OCI-LY7 (cell line): Measurements from ENCODE around the gene ZNF280A. TPM values are rescaled to one million over a fixed set of nuclear protein-coding genes. Genes with fewer than 3 reads are reported as not detected.

Source experiments
- BruUV-seq: library from RNA; stranded (reverse); fragments of 400-500 nt; replicated peaks from 2 replicates; lab custom pipeline; 2021; lab: Mats Ljungman, UMichigan
- CTCF ChIA-PET: fragments of 300-600 bp; sonication (Branson Sonifier 250); formaldehyde crosslinking; loops from one replicate; lab custom pipeline; 2022; ENCODE audit warnings: antibody characterized with exemption; ENCODE audit not compliant: unreplicated experiment; lab: Charles Lee
- POLR2A ChIA-PET: fragments of 300-600 bp; sonication (Branson Sonifier 250); formaldehyde crosslinking; loops from one replicate; lab custom pipeline; 2022; ENCODE audit warnings: antibody characterized with exemption; lab: Charles Lee
- DNase-seq: peaks from one replicate; pipeline ENCODE4 v3.0.0-alpha.2; 2015; ENCODE audit warnings: low spot score
- H2AFZ ChIP-seq: fragments of 200-600 bp; sonication (generic), shearing (Covaris generic); 2 replicates; pipeline ENCODE4 v1.6.1; 2014; ENCODE audit warnings: mild to moderate bottlenecking, antibody characterized with exemption, low read length, moderate library complexity
- H3K27ac ChIP-seq: fragments of 200-600 bp; sonication (generic); 2 replicates; pipeline ENCODE4 v1.5.1; 2014; ENCODE audit warnings: mixed run types, low read depth, mild to moderate bottlenecking, moderate library complexity, low read length, inconsistent platforms; ENCODE audit not compliant: poor library complexity, severe bottlenecking
- H3K36me3 ChIP-seq: fragments of 200-600 bp; sonication (generic); 2 replicates; pipeline ENCODE4 v1.6.1; 2014; ENCODE audit warnings: mild to moderate bottlenecking, antibody characterized with exemption, low read length, moderate library complexity, mixed read lengths; ENCODE audit not compliant: insufficient read depth
- H3K4me1 ChIP-seq: fragments of 200-600 bp; sonication (generic); 2 replicates; pipeline ENCODE4 v1.5.1; 2014; ENCODE audit warnings: mild to moderate bottlenecking, low read length; ENCODE audit not compliant: insufficient read depth, poor library complexity, severe bottlenecking
- H3K4me2 ChIP-seq: fragments of 200-600 bp; sonication (generic); 2 replicates; pipeline ENCODE4 v1.6.1; 2014; ENCODE audit warnings: mild to moderate bottlenecking, low read length
- H3K4me3 ChIP-seq: fragments of 200-600 bp; sonication (generic); 2 replicates; pipeline ENCODE4 v1.5.1; 2014; ENCODE audit warnings: mild to moderate bottlenecking, low read depth, low read length; ENCODE audit not compliant: poor library complexity, severe bottlenecking
- H3K79me2 ChIP-seq: fragments of 200-600 bp; sonication (generic); 2 replicates; pipeline ENCODE4 v1.6.1; 2016; ENCODE audit warnings: low read depth, mild to moderate bottlenecking, low read length, moderate library complexity, mixed read lengths; ENCODE audit not compliant: insufficient read depth
- H3K9me2 ChIP-seq: fragments of 200-600 bp; sonication (generic); 2 replicates; pipeline ENCODE4 v1.6.1; 2016; ENCODE audit warnings: mild to moderate bottlenecking, low read length, mixed read lengths; ENCODE audit not compliant: insufficient read depth
- H3K9me3 ChIP-seq: fragments of 200-600 bp; sonication (generic); 2 replicates; pipeline ENCODE4 v1.6.1; 2014; ENCODE audit warnings: mild to moderate bottlenecking, mixed run types, low read length, mixed read lengths
- H4K20me1 ChIP-seq: fragments of 200-600 bp; sonication (generic); 2 replicates; pipeline ENCODE4 v1.6.1; 2014; ENCODE audit warnings: mild to moderate bottlenecking, antibody characterized with exemption, low read length, moderate library complexity, mixed read lengths; ENCODE audit not compliant: insufficient read depth
- EZH2phosphoT487 ChIP-seq: fragments of 200-600 bp; sonication (generic); IDR thresholded peaks from 2 replicates; pipeline ENCODE4 v1.6.1; 2018; ENCODE audit warnings: low read depth, borderline replicate concordance, mild to moderate bottlenecking, mixed run types, antibody characterized with exemption, low read length, moderate library complexity, mixed read lengths
- intact Hi-C: fragments of 100-400 bp; cut with micrococcal nuclease; formaldehyde crosslinking; loops from one replicate; pipeline ENCODE4 v1.10.0; 2022; ENCODE audit not compliant: unreplicated experiment
- total RNA-seq, 2 experiments: library from RNA; depleted of rRNA in 1 of 2; stranded (reverse); fragments of >200 nt in 1 of 2; shearing (Covaris generic) in 1 of 2; gene quantifications; 2 replicates each; pipeline ENCODE4 v1.2.3, GENCODE V29; 2014 to 2022
- TF ChIP-seq, protein P1 (sequence below): fragments of 200-600 bp; sonication (generic); conservative IDR thresholded peaks from 2 replicates; pipeline ENCODE4 v1.5.1; 2014; ENCODE audit warnings: mild to moderate bottlenecking, antibody characterized with exemption, low read length, moderate library complexity, mixed read lengths

ZNF280A gene
- total RNA-seq, 2 experiments from 2014 or later = not detected

DNA sequence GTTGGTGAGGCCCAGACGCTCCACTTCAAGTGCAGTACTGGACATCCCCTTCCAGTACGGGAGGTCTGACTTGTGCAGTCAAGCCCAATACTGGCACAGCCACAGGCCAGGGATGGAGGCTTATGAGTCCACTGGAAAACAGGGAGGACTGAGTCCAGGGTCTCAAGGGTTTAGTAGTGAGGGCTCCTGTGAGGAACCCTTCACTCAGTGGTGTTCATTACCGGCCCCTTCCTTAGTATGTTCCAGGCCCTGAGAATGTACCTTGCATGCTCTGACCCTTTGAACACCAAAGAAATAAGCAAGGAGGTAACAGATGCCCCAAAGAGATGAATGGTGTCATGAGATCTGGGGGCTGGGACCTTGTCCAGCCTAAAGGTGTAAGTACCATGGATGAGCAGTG, 27.2 kb upstream of the ZNF280A start:
- Histone ChIP-seq H3K4me2 (no peak overlapping the region), H3K4me1 (no peaks in the 10 kb centered on the region), H3K4me3 (no peak overlapping the region), H3K27ac (no peak overlapping the region), H3K9me2 (no peaks in the 10 kb centered on the region), H2AFZ (no peak overlapping the region), H3K79me2 (no peaks in the 10 kb centered on the region), H4K20me1 (no peaks in the 10 kb centered on the region), H3K9me3 (no peaks in the 10 kb centered on the region), H3K36me3 (no peaks in the 10 kb centered on the region)
- POLR2A ChIA-PET = no interaction called here
- no TSS peak for BruUV-seq
- intact Hi-C loops = no loop called here
- CTCF ChIA-PET = interaction anchor here (0.6 kb wide), 1 partner anchor 119 kb away, joined by 3 read pairs; no protein-coding TSS in a partner anchor
- no peak for DNase-seq
- no peak for TF ChIP-seq EZH2phosphoT487
- TF ChIP-seq, protein P1, sequence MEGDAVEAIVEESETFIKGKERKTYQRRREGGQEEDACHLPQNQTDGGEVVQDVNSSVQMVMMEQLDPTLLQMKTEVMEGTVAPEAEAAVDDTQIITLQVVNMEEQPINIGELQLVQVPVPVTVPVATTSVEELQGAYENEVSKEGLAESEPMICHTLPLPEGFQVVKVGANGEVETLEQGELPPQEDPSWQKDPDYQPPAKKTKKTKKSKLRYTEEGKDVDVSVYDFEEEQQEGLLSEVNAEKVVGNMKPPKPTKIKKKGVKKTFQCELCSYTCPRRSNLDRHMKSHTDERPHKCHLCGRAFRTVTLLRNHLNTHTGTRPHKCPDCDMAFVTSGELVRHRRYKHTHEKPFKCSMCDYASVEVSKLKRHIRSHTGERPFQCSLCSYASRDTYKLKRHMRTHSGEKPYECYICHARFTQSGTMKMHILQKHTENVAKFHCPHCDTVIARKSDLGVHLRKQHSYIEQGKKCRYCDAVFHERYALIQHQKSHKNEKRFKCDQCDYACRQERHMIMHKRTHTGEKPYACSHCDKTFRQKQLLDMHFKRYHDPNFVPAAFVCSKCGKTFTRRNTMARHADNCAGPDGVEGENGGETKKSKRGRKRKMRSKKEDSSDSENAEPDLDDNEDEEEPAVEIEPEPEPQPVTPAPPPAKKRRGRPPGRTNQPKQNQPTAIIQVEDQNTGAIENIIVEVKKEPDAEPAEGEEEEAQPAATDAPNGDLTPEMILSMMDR = no peak

DNA sequence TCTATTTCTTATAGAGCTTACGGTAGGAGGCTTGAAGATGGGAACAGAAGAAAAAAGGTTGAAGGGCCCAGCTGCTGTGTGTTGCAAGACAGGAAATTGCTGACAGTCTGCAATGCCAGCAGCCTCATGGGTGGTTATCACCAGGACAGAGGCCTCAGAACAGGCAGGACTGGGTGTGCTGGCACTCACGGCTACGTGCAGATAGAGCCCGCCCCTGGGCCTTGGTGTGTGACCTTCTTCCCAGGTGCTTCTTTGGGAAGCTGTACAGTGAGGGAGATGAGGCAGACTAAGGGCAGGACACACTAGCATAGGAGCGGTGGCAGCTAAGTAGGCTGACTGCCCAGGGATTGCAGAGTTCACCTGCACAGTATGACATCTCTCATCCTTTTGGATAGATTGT, 26.4 kb upstream of the ZNF280A start:
- H3K9me3 ChIP-seq = no peaks in the 10 kb centered on the region
- TF ChIP-seq, protein P1 = no peak
- no peak for TF ChIP-seq EZH2phosphoT487
- H3K9me2 ChIP-seq = no peaks in the 10 kb centered on the region
- no peak overlapping the region for H2AFZ ChIP-seq
- CTCF ChIA-PET = interaction anchor here (0.6 kb wide), 1 partner anchor 120 kb away, joined by 3 read pairs; no protein-coding TSS in a partner anchor
- POLR2A ChIA-PET = no interaction called here
- no peaks in the 10 kb centered on the region for H3K36me3 ChIP-seq
- BruUV-seq = no TSS peak
- H3K4me2 ChIP-seq = no peak overlapping the region
- no peak overlapping the region for H3K4me3 ChIP-seq
- H3K27ac ChIP-seq = no peak overlapping the region
- H3K4me1 ChIP-seq = no peaks in the 10 kb centered on the region
- intact Hi-C loops = no loop called here
- H4K20me1 ChIP-seq = no peaks in the 10 kb centered on the region
- no peaks in the 10 kb centered on the region for H3K79me2 ChIP-seq
- no peak for DNase-seq

DNA sequence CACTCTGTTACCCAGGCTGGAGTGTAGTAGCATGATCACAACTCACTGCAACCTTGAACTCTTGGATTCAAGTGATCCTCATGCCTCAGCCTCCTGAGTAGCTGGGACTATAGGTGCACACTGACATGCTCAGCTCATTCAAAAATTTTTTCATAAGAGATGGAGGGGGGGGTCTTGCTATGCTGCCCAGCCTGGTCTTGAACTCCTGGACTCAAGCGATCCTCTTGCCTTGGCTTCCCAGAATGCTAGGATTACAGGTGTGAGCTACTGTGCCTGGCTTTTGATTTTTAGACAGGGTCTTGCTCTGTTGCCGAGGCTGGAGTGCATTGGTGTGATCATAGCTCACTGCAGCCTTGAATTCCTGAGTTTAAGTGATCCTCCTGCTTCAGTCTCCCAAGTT, 25.0 kb upstream of the ZNF280A start:
- ChIA-PET POLR2A (no interaction called here), CTCF (interaction anchor here (0.6 kb wide), 1 partner anchor 45 kb away, joined by 3 read pairs; no protein-coding TSS in a partner anchor)
- Histone ChIP-seq H3K79me2 (no peaks in the 10 kb centered on the region), H3K36me3 (no peaks in the 10 kb centered on the region), H3K9me2 (no peaks in the 10 kb centered on the region), H3K4me2 (no peak overlapping the region), H2AFZ (no peak overlapping the region), H3K27ac (no peak overlapping the region), H3K4me1 (no peaks in the 10 kb centered on the region), H4K20me1 (no peaks in the 10 kb centered on the region), H3K9me3 (no peaks in the 10 kb centered on the region), H3K4me3 (no peak overlapping the region)
- intact Hi-C loops = no loop called here
- BruUV-seq = no TSS peak
- DNase-seq = no peak
- no peak for TF ChIP-seq EZH2phosphoT487
- TF ChIP-seq, protein P1 = no peak
